Measurements from ENCODE around the gene CSF2RB.

DNA sequence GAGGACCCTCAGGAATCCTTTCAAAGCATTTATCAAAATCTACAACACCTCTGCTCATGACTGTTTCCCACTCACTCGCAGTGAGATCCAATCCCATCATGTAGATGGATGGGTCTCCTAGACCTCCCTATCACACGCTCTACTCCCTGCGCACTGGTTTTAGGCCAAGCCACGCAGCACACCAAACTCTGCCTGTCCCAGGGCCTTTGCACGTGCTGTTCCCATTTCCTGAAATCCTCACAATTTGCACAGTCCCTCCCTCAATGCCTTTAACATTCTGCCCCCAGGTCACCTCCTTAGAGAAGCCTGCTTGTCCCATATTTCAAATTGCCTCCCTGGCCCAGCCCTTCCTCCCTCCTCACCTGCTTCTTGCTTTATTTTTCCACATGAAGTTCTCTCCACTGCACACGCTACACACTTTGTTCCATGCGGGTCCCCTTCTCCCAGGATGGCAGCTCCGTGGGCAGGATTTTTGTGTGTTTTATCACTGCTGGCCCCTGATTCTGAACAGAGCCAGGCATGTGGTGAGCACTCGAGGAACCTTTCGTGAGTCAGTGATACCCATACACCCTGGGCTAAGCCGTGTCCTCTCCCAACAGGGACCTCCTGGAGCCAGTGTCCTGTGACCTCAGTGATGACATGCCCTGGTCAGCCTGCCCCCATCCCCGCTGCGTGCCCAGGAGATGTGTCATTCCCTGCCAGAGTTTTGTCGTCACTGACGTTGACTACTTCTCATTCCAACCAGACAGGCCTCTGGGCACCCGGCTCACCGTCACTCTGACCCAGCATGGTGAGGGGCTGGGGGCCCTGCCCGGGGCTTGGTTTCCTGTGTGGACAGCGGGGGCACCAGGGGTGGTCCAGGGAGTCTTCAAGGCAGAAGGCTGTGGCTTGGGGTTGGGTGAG lies 12.2 kb downstream of the CSF2RB start:
- TF ChIP-seq, protein P1, sequence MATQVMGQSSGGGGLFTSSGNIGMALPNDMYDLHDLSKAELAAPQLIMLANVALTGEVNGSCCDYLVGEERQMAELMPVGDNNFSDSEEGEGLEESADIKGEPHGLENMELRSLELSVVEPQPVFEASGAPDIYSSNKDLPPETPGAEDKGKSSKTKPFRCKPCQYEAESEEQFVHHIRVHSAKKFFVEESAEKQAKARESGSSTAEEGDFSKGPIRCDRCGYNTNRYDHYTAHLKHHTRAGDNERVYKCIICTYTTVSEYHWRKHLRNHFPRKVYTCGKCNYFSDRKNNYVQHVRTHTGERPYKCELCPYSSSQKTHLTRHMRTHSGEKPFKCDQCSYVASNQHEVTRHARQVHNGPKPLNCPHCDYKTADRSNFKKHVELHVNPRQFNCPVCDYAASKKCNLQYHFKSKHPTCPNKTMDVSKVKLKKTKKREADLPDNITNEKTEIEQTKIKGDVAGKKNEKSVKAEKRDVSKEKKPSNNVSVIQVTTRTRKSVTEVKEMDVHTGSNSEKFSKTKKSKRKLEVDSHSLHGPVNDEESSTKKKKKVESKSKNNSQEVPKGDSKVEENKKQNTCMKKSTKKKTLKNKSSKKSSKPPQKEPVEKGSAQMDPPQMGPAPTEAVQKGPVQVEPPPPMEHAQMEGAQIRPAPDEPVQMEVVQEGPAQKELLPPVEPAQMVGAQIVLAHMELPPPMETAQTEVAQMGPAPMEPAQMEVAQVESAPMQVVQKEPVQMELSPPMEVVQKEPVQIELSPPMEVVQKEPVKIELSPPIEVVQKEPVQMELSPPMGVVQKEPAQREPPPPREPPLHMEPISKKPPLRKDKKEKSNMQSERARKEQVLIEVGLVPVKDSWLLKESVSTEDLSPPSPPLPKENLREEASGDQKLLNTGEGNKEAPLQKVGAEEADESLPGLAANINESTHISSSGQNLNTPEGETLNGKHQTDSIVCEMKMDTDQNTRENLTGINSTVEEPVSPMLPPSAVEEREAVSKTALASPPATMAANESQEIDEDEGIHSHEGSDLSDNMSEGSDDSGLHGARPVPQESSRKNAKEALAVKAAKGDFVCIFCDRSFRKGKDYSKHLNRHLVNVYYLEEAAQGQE (IDR thresholded peaks at IDR 0.05; ENCODE audit: low read depth), result no peak
- TF ChIP-seq, protein P2, sequence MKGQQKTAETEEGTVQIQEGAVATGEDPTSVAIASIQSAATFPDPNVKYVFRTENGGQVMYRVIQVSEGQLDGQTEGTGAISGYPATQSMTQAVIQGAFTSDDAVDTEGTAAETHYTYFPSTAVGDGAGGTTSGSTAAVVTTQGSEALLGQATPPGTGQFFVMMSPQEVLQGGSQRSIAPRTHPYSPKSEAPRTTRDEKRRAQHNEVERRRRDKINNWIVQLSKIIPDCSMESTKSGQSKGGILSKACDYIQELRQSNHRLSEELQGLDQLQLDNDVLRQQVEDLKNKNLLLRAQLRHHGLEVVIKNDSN (IDR thresholded peaks at IDR 0.05), result no peak
- TF ChIP-seq EGR1 (IDR thresholded peaks at IDR 0.05), result no peak
- TF ChIP-seq CREB1 (IDR thresholded peaks at IDR 0.05; ENCODE audit: low read depth), result no peak
- TF ChIP-seq EP300 (IDR thresholded peaks at IDR 0.05; ENCODE audit: borderline replicate concordance), result no peak
- TF ChIP-seq CEBPB (IDR thresholded peaks at IDR 0.05), result no peak
- TF ChIP-seq TAF1 (IDR thresholded peaks at IDR 0.05; ENCODE audit: low read depth), result no peak
- no peak for TF ChIP-seq RAD21 (IDR thresholded peaks at IDR 0.05; ENCODE audit: low read depth)
- no peak for TF ChIP-seq YY1 (IDR thresholded peaks at IDR 0.05; ENCODE audit: low read depth)
- TF ChIP-seq, protein P3, sequence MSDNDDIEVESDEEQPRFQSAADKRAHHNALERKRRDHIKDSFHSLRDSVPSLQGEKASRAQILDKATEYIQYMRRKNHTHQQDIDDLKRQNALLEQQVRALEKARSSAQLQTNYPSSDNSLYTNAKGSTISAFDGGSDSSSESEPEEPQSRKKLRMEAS (IDR thresholded peaks at IDR 0.05), result no peak
- TF ChIP-seq TEAD4 (IDR thresholded peaks at IDR 0.05), result no peak
